GM12892 (cell line): ENCODE data around the gene CHRM5.

ENCODE experiments used
- POLR2A ChIP-seq: IDR thresholded peaks from 2 replicates; pipeline ENCODE4 v1.6.1; 2011; ENCODE audit warnings: low read depth, low read length, control low read depth
- TAF1 ChIP-seq: IDR thresholded peaks from 2 replicates; pipeline ENCODE4 v1.6.1; 2011; ENCODE audit warnings: low read depth, mild to moderate bottlenecking, control low read depth, low read length, borderline replicate concordance

GRCh38 chr15:34055868-34056595 is 87.7 kb downstream of the CHRM5 start:
- TF ChIP-seq POLR2A (no peak), TAF1 (no peak)
